ENCODE results near the gene ITPR1.

ITPR1 gene

GRCh38 chr3:4717363-4717740, 224.2 kb downstream of the ITPR1 start:
- Histone ChIP-seq H2AFZ (ENCODE audit: low read length) (no peak overlapping the region), H3K36me3 (ENCODE audit: insufficient read depth, low read length) (peaks cover 34% of the 10 kb centered on the region; the same call in 1 of the 2 replicates)

GRCh38 chr3:4718179-4718736, 225.1 kb downstream of the ITPR1 start:
- H3K9me2 ChIP-seq (replicated peaks; ENCODE audit: low read depth, low read length) = no peaks in the 10 kb centered on the region
- no peak overlapping the region for H3K9ac ChIP-seq (ENCODE audit: low read depth, low read length, poor library complexity, severe bottlenecking)
- no peak for TF ChIP-seq EZH2phosphoT487 (IDR thresholded peaks at IDR 0.05; ENCODE audit: borderline replicate concordance)
- TF ChIP-seq CTCF (conservative IDR thresholded peaks at IDR 0.05; ENCODE audit: low read length) = no peak
- H3K4me3 ChIP-seq (ENCODE audit: low read length, poor library complexity, severe bottlenecking) = no peak overlapping the region
- H3K9me3 ChIP-seq (ENCODE audit: insufficient read depth, low read depth, low read length) = no peaks in the 10 kb centered on the region
- no peaks in the 10 kb centered on the region for H3K79me2 ChIP-seq (ENCODE audit: insufficient read depth, low read length)
- no peaks in the 10 kb centered on the region for H4K20me1 ChIP-seq (ENCODE audit: insufficient read depth, low read length, poor library complexity, severe bottlenecking)
- no peaks in the 10 kb centered on the region for H3K27me3 ChIP-seq (ENCODE audit: insufficient read depth, low read length, poor library complexity, severe bottlenecking)
- no peaks in the 10 kb centered on the region for H3F3A ChIP-seq (ENCODE audit: low read depth)
- H3K36me3 ChIP-seq (ENCODE audit: insufficient read depth, low read length) = peaks cover 25% of the 10 kb centered on the region; the same call in 1 of the 2 replicates
- H3K4me2 ChIP-seq (ENCODE audit: low read depth, low read length, poor library complexity, severe bottlenecking) = no peak overlapping the region
- no peak overlapping the region for H2AFZ ChIP-seq (ENCODE audit: low read length)
- peaks cover 3% of the 10 kb centered on the region for H3K4me1 ChIP-seq (ENCODE audit: insufficient read depth, low read length, poor library complexity, severe bottlenecking)

More at GRCh38 chr3:4717363-4717740, 224.2 kb downstream of the ITPR1 start:
- Histone ChIP-seq H3K9me2 (replicated peaks; ENCODE audit: low read depth, low read length) (no peaks in the 10 kb centered on the region), H3K9ac (ENCODE audit: low read depth, low read length, poor library complexity, severe bottlenecking) (no peak overlapping the region), H3K4me3 (ENCODE audit: low read length, poor library complexity, severe bottlenecking) (no peak overlapping the region), H4K20me1 (ENCODE audit: insufficient read depth, low read length, poor library complexity, severe bottlenecking) (no peaks in the 10 kb centered on the region), H3K79me2 (ENCODE audit: insufficient read depth, low read length) (no peaks in the 10 kb centered on the region), H3K9me3 (ENCODE audit: insufficient read depth, low read depth, low read length) (no peaks in the 10 kb centered on the region), H3K27me3 (ENCODE audit: insufficient read depth, low read length, poor library complexity, severe bottlenecking) (no peaks in the 10 kb centered on the region), H3K4me1 (ENCODE audit: insufficient read depth, low read length, poor library complexity, severe bottlenecking) (no peaks in the 10 kb centered on the region), H3F3A (ENCODE audit: low read depth) (no peaks in the 10 kb centered on the region), H3K4me2 (ENCODE audit: low read depth, low read length, poor library complexity, severe bottlenecking) (no peak overlapping the region)
- TF ChIP-seq CTCF (conservative IDR thresholded peaks at IDR 0.05; ENCODE audit: low read length) = no peak
- TF ChIP-seq EZH2phosphoT487 (IDR thresholded peaks at IDR 0.05; ENCODE audit: borderline replicate concordance) = no peak

- H3K9ac ChIP-seq (ENCODE audit: low read depth, low read length, poor library complexity, severe bottlenecking) = no peak overlapping the region
- H3K27me3 ChIP-seq (ENCODE audit: insufficient read depth, low read length, poor library complexity, severe bottlenecking) = no peaks in the 10 kb centered on the region
- no peaks in the 10 kb centered on the region for H4K20me1 ChIP-seq (ENCODE audit: insufficient read depth, low read length, poor library complexity, severe bottlenecking)
- TF ChIP-seq CTCF (conservative IDR thresholded peaks at IDR 0.05; ENCODE audit: low read length) (no peak), EZH2phosphoT487 (IDR thresholded peaks at IDR 0.05; ENCODE audit: borderline replicate concordance) (no peak)
- no peaks in the 10 kb centered on the region for H3F3A ChIP-seq (ENCODE audit: low read depth)
- no peak overlapping the region for H3K4me2 ChIP-seq (ENCODE audit: low read depth, low read length, poor library complexity, severe bottlenecking)
- no peaks in the 10 kb centered on the region for H3K79me2 ChIP-seq (ENCODE audit: insufficient read depth, low read length)
- H3K4me1 ChIP-seq (ENCODE audit: insufficient read depth, low read length, poor library complexity, severe bottlenecking) = peaks cover 3% of the 10 kb centered on the region
- no peak overlapping the region for H3K4me3 ChIP-seq (ENCODE audit: low read length, poor library complexity, severe bottlenecking)
- H3K9me2 ChIP-seq (replicated peaks; ENCODE audit: low read depth, low read length) = no peaks in the 10 kb centered on the region
- peaks cover 17% of the 10 kb centered on the region; the same call in 1 of the 2 replicates for H3K36me3 ChIP-seq (ENCODE audit: insufficient read depth, low read length)
- no peaks in the 10 kb centered on the region for H3K9me3 ChIP-seq (ENCODE audit: insufficient read depth, low read depth, low read length)
- H2AFZ ChIP-seq (ENCODE audit: low read length) = no peak overlapping the region
These were observed 225.9 kb downstream of the ITPR1 start for GRCh38 chr3:4719046-4719501.

Data from Loucy (cell line).